ENCODE data around the gene DNAH17.

GRCh38 chr17:78526231-78527025, 50.8 kb downstream of the DNAH17 start:
- no peak for TF ChIP-seq POLR2AphosphoS5 (IDR thresholded peaks at IDR 0.05; ENCODE audit: low read depth, low read length)
- no peak for TF ChIP-seq REST (IDR thresholded peaks at IDR 0.05; ENCODE audit: insufficient read depth in 1 of 2, low read depth in 2 of 2, low read length in 1 of 2)
